Measurements from ENCODE around the gene HOXA2. TPM values are rescaled to one million over a fixed set of nuclear protein-coding genes. Genes with fewer than 3 reads are reported as not detected.

HOXA2 gene
- total RNA-seq, 1 donor from 2014 or later: not detected

- no peaks in the 10 kb centered on the region for H3K36me3 Mint-ChIP-seq (ENCODE audit: low read depth)
- H3K27ac Mint-ChIP-seq: no peak overlapping the region
- intact Hi-C loops (cut with micrococcal nuclease): no loop called here
- H3K9me3 Mint-ChIP-seq: no peaks in the 10 kb centered on the region
- H3K27me3 Mint-ChIP-seq (ENCODE audit: low read depth): peaks cover 51% of the 10 kb centered on the region
- no peak for DNase-seq (ENCODE audit: low spot score)
- H3K4me1 Mint-ChIP-seq (ENCODE audit: low read depth): peaks cover 14% of the 10 kb centered on the region
- H3K4me3 Mint-ChIP-seq (ENCODE audit: low read depth): no peak overlapping the region
Observed at GRCh38 chr7:27137640-27138315, 35.3 kb upstream of the HOXA2 start.

- Mint-ChIP-seq H3K4me1 (ENCODE audit: low read depth) (peaks cover 14% of the 10 kb centered on the region), H3K27ac (no peak overlapping the region), H3K36me3 (ENCODE audit: low read depth) (no peaks in the 10 kb centered on the region), H3K4me3 (ENCODE audit: low read depth) (no peak overlapping the region), H3K27me3 (ENCODE audit: low read depth) (peaks cover 60% of the 10 kb centered on the region), H3K9me3 (no peaks in the 10 kb centered on the region)
- intact Hi-C loops (cut with micrococcal nuclease): loop anchor here (5.0 kb wide), 1 partner anchor 37 kb away; the partner anchor contains the start of gene HOXA1
- DNase-seq (ENCODE audit: low spot score): no peak
Observed at GRCh38 chr7:27134392-27134791, 31.9 kb upstream of the HOXA2 start.

DNA sequence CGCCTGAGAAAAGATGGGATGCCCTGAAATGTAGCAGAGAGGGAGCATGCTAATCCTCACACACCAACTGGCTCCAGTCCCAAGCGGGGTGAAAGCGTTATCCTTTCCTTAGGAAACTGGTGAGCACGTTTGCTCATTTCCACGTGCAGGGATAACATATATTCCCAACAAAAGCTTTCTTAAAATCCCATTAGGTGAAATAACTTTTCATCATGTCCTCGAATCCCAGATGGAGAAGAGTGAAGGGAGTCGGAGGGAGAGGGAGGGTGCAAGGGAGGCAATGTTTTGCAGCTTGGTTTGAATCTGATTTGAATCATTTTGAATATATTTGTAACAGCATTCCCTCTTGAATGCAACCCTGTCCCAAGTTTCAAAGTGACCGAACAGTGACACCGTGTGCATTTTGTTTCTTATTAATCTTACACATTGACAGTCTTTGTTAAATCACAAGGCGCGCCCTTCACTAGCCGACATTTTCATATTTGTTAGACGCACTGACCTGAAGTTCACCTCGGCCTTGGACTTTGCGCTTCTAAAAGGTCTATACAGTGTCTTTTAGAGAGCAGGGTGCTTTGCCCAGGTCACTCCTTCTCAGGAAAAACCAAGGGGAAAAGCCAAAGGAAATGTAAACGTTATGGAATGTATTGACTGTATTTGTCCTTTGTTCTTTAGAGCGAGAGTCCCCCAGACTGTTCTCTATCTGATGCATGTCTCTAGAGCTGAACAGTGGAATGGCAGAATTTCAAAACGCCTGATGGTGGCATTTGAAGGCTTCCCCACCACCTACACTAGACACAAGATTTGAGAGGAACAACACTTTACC is 31.1 kb upstream of the HOXA2 start:
- intact Hi-C loops (cut with micrococcal nuclease): loop anchor here (5.0 kb wide), 1 partner anchor 36 kb away; the partner anchor contains the start of gene HOXA1
- no peak overlapping the region for H3K4me3 Mint-ChIP-seq (ENCODE audit: low read depth)

DNA sequence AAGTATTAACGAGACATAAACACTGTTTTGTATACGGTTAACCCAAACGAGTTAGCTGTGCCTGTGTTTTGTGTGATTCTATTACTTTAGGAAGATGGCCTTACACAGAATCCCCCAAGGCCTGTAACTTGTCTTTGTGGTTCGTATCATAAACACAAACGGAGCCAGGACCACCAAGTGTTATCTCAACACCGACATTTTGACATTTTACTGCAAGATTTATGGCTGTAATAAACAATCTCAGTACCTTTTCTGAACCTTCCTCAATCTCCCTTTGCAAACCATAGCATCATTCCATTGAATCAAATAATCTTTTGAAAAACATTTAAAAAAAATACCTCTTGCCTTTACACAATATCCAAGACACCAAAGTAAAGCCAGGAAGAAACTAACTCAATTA is 30.5 kb upstream of the HOXA2 start:
- Mint-ChIP-seq H3K9me3 (no peaks in the 10 kb centered on the region), H3K27ac (no peak overlapping the region), H3K27me3 (ENCODE audit: low read depth) (peaks cover 63% of the 10 kb centered on the region), H3K4me3 (ENCODE audit: low read depth) (no peak overlapping the region), H3K36me3 (ENCODE audit: low read depth) (no peaks in the 10 kb centered on the region), H3K4me1 (ENCODE audit: low read depth) (peaks cover 14% of the 10 kb centered on the region)
- DNase-seq (ENCODE audit: low spot score): no peak
- intact Hi-C loops (cut with micrococcal nuclease): loop anchor here (5.0 kb wide), 1 partner anchor 36 kb away; the partner anchor contains the start of gene HOXA1

More for the DNA sequence above, 31.1 kb upstream of the HOXA2 start:
- Mint-ChIP-seq H3K9me3 (no peaks in the 10 kb centered on the region), H3K4me1 (ENCODE audit: low read depth) (peaks cover 14% of the 10 kb centered on the region), H3K36me3 (ENCODE audit: low read depth) (no peaks in the 10 kb centered on the region), H3K27ac (no peak overlapping the region), H3K27me3 (ENCODE audit: low read depth) (peaks cover 65% of the 10 kb centered on the region)
- DNase-seq (ENCODE audit: low spot score): no peak

GRCh38 chr7:27132214-27132613 is 29.7 kb upstream of the HOXA2 start:
- Mint-ChIP-seq H3K4me1 (ENCODE audit: low read depth) (peaks cover 14% of the 10 kb centered on the region), H3K36me3 (ENCODE audit: low read depth) (no peaks in the 10 kb centered on the region), H3K27ac (no peak overlapping the region), H3K9me3 (no peaks in the 10 kb centered on the region), H3K27me3 (ENCODE audit: low read depth) (peaks cover 62% of the 10 kb centered on the region), H3K4me3 (ENCODE audit: low read depth) (no peak overlapping the region)
- no peak for DNase-seq (ENCODE audit: low spot score)
- intact Hi-C loops (cut with micrococcal nuclease): loop anchor here (5.0 kb wide), 1 partner anchor 35 kb away; the partner anchor contains the start of gene HOXA1

- Mint-ChIP-seq H3K27ac (no peak overlapping the region), H3K4me3 (ENCODE audit: low read depth) (peak overlapping the region; percentile 59), H3K27me3 (ENCODE audit: low read depth) (peaks cover 63% of the 10 kb centered on the region), H3K9me3 (no peaks in the 10 kb centered on the region), H3K4me1 (ENCODE audit: low read depth) (peaks cover 14% of the 10 kb centered on the region), H3K36me3 (ENCODE audit: low read depth) (no peaks in the 10 kb centered on the region)
- DNase-seq (ENCODE audit: low spot score): no peak
- intact Hi-C loops (cut with micrococcal nuclease): loop anchor here (5.0 kb wide), 1 partner anchor 34 kb away; the partner anchor contains the start of gene HOXA1
Observed at GRCh38 chr7:27131390-27131819, 28.9 kb upstream of the HOXA2 start.

- Mint-ChIP-seq H3K27ac (no peak within 1 kb of the TSS), H3K27me3 (ENCODE audit: low read depth) (peaks cover 62% of the 10 kb centered on the region), H3K9me3 (no peaks in the 10 kb centered on the region), H3K36me3 (ENCODE audit: low read depth) (no peaks in the 10 kb centered on the region), H3K4me1 (ENCODE audit: low read depth) (peaks cover 14% of the 10 kb centered on the region), H3K4me3 (ENCODE audit: low read depth) (peak within 1 kb of the TSS; percentile 59)
- intact Hi-C loops (cut with micrococcal nuclease): loop anchor here (5.0 kb wide), 1 partner anchor 33 kb away; the partner anchor contains the start of gene HOXA1
- DNase-seq (ENCODE audit: low spot score): peak; percentile 67
Observed at GRCh38 chr7:27130540-27131389, 28.3 kb upstream of the HOXA2 start, which contains the start of gene HOXA4. HOXA4 (minus strand) TSS chr7:27130757; CDS start chr7:27130733, 24 bp downstream.

DNA sequence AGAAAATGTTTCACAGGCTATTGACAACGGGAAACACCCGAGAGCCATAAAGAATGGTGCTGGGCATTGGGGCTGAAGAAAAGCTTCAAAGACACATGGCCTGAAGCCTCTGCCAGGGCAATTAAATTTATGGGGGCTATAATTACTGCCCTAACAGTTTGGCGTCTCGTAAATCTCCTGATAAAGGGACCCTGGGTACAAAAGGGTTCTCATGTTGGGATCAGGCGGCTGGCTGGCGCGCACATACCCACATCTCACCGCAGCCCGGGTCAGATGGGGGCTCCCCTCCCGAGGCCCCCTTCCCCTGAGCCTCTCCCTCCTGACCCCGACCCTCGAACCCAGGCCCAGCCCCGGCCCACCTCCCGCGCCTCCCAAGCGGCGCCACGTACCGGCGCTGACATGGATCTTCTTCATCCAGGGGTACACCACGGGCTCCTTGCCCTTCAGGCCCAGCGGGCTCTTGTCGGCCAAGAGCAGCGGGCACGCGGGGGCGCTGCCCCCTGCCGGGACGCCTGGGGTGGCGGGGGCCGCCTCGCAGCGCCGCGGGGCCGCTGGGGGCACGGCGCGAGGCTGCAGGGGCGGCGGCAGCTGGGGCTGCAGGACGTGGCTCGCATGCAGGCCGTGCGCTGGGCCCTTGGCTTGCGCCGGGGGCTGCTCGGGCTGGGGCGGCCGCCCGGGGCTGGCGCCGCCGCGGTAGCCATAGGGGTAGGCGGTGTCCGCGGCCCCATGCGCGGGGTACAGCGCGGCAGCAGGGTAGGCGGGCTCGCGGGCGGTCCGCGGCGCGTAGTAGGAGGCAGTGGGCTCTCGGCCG is 27.5 kb upstream of the HOXA2 start:
- Mint-ChIP-seq H3K9me3 (no peaks in the 10 kb centered on the region), H3K27ac (no peak overlapping the region), H3K36me3 (ENCODE audit: low read depth) (no peaks in the 10 kb centered on the region), H3K4me1 (ENCODE audit: low read depth) (peaks cover 11% of the 10 kb centered on the region), H3K4me3 (ENCODE audit: low read depth) (no peak overlapping the region), H3K27me3 (ENCODE audit: low read depth) (peaks cover 59% of the 10 kb centered on the region)
- no peak for DNase-seq (ENCODE audit: low spot score)
- intact Hi-C loops (cut with micrococcal nuclease): loop anchor here (5.0 kb wide), 1 partner anchor 33 kb away; the partner anchor contains the start of gene HOXA1

DNA sequence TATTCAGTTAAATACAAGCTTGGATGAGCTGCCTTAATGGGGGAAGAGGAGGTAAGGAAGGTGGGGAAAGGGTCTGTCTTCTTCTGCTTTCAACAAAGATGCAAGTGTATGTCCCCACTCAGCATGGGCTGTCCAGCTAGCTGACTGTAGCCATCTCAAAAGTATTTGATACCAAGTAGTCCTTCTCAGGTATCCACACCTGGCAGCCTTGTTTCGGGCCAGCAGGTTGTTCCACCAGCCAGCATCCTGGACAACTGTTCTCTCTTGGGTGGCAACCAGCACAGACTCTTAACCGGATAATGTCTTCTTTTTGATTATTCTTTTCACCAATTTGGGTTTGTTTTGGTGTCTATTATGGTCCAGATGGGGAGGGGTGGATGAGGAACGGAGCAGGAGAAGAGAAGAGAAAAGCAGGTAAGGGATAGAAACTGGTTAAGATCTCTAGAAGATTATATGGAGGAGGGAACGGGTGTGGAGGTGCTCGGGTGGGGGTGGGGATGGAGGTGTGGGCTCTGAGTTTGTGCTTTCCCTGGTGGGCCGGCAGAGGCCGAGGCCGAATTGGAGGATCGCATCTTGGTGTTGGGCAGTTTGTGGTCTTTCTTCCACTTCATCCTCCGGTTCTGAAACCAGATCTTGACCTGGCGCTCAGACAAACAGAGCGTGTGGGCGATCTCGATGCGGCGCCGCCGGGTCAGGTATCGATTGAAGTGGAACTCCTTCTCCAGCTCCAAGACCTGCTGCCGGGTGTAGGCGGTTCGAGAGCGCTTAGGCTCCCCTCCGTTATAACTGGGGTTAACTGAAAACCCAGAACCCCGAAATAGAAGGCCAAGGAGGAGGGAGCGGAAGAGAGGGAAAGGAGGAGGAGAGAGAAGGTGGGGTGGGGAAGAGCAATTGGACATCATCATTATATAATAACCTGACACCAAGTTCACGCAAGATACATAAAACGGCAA is 26.6 kb upstream of the HOXA2 start:
- Mint-ChIP-seq H3K4me1 (ENCODE audit: low read depth) (peaks cover 3% of the 10 kb centered on the region), H3K27ac (no peak overlapping the region), H3K36me3 (ENCODE audit: low read depth) (no peaks in the 10 kb centered on the region), H3K27me3 (ENCODE audit: low read depth) (peaks cover 54% of the 10 kb centered on the region), H3K4me3 (ENCODE audit: low read depth) (no peak overlapping the region), H3K9me3 (no peaks in the 10 kb centered on the region)
- DNase-seq (ENCODE audit: low spot score): no peak
- intact Hi-C loops (cut with micrococcal nuclease): no loop called here

GRCh38 chr7:27128034-27128433 is 25.6 kb upstream of the HOXA2 start:
- H3K36me3 Mint-ChIP-seq (ENCODE audit: low read depth): no peaks in the 10 kb centered on the region
- H3K9me3 Mint-ChIP-seq: no peaks in the 10 kb centered on the region
- H3K4me1 Mint-ChIP-seq (ENCODE audit: low read depth): no peaks in the 10 kb centered on the region
- no peak overlapping the region for H3K4me3 Mint-ChIP-seq (ENCODE audit: low read depth)
- no peak for DNase-seq (ENCODE audit: low spot score)
- intact Hi-C loops (cut with micrococcal nuclease): no loop called here
- H3K27ac Mint-ChIP-seq: no peak overlapping the region
- peaks cover 46% of the 10 kb centered on the region for H3K27me3 Mint-ChIP-seq (ENCODE audit: low read depth)

Data from activated T-helper 2 cell treated with anti-CD3 and anti-CD28 coated beads, Interferon-gamma antibody, Interleukin-2, Interleukin-4, amounts not matched to agents 10 μg/mL and 5 μg/mL and 100 μg/mL, durations not matched to agents 14 hours and 24 hours and 36 hours (primary cell).